ENCODE data around the gene UBA6. TPM values are rescaled to one million over a fixed set of nuclear protein-coding genes. Genes with fewer than 3 reads are reported as not detected.

The UBA6 gene
- total RNA-seq, 1 donor from 2014 or later: 5.1 TPM

DNA sequence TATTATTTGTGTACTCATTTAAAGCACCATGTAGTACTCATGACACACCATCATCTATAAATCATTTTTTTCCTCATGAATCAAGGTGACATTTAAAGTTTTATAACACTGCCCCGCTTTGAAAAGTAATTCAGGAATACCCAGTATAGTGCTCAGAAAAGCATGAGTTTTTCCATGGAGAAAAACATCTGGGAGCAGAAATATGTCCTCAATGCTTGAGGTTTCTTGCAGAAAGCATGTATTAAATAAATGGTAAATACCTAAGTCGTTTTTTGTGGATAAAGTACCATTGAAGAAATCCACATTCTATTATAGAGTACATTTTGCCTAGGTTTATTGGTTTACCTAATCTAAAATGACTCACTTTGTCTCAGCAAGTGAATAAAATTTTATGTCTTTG, 66.2 kb downstream of the UBA6 start:
- TF ChIP-seq, protein P1, sequence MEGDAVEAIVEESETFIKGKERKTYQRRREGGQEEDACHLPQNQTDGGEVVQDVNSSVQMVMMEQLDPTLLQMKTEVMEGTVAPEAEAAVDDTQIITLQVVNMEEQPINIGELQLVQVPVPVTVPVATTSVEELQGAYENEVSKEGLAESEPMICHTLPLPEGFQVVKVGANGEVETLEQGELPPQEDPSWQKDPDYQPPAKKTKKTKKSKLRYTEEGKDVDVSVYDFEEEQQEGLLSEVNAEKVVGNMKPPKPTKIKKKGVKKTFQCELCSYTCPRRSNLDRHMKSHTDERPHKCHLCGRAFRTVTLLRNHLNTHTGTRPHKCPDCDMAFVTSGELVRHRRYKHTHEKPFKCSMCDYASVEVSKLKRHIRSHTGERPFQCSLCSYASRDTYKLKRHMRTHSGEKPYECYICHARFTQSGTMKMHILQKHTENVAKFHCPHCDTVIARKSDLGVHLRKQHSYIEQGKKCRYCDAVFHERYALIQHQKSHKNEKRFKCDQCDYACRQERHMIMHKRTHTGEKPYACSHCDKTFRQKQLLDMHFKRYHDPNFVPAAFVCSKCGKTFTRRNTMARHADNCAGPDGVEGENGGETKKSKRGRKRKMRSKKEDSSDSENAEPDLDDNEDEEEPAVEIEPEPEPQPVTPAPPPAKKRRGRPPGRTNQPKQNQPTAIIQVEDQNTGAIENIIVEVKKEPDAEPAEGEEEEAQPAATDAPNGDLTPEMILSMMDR (IDR thresholded peaks at IDR 0.05): no peak
- H3K36me3 ChIP-seq: peaks cover 24 to 51% of the 10 kb centered on the region in 2 donors

GRCh38 chr4:67632492-67632891, 68.5 kb downstream of the UBA6 start:
- TF ChIP-seq, protein P1 (IDR thresholded peaks at IDR 0.05): no peak
- no peak overlapping the region for H3K4me3 ChIP-seq
- no peaks in the 10 kb centered on the region for H3K27me3 ChIP-seq
- H3K27ac ChIP-seq: no peak overlapping the region
- no peak for DNase-seq (ENCODE audit: low spot score in 2 of 2)
- peaks cover 13 to 53% of the 10 kb centered on the region in 2 donors for H3K36me3 ChIP-seq
- intact Hi-C loops (cut with DNase I): no loop called here
- H3K4me1 ChIP-seq: no peaks in the 10 kb centered on the region
- H3K9me3 ChIP-seq: no peaks in the 10 kb centered on the region

More for the DNA sequence above, 66.2 kb downstream of the UBA6 start:
- no peaks in the 10 kb centered on the region for H3K4me1 ChIP-seq
- no peaks in the 10 kb centered on the region for H3K9me3 ChIP-seq
- no peak overlapping the region for H3K4me3 ChIP-seq
- DNase-seq (ENCODE audit: low spot score in 2 of 2): no peak
- no peak overlapping the region for H3K27ac ChIP-seq
- intact Hi-C loops (cut with DNase I): no loop called here
- H3K27me3 ChIP-seq: no peaks in the 10 kb centered on the region

DNA sequence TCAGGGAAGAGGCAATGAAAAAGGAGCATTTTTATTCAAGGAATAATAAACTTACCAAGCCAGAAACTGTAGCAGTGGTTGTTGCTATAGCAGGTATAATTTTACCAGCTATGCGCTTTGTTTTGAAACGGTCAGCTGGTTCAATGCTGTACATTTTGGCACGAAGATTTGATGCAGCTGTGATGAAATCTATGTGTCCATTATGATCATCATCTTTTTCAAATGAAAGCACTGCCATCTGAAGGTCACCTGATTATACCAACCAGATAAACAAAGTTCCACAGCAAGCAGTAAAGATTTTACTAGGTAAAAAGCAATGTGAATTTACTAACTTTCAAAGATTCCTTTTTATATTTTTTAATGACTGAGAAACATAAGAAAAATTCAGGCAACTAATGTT, 76.0 kb downstream of the UBA6 start:
- H3K27ac ChIP-seq: no peak overlapping the region
- H3K4me3 ChIP-seq: no peak overlapping the region
- intact Hi-C loops (cut with DNase I): no loop called here
- H3K27me3 ChIP-seq: no peaks in the 10 kb centered on the region
- TF ChIP-seq, protein P1 (IDR thresholded peaks at IDR 0.05): no peak
- DNase-seq (ENCODE audit: low spot score in 2 of 2): no peak
- no peaks in the 10 kb centered on the region for H3K4me1 ChIP-seq
- peaks cover 31 to 67% of the 10 kb centered on the region in 2 donors for H3K36me3 ChIP-seq
- H3K9me3 ChIP-seq: no peaks in the 10 kb centered on the region

DNA sequence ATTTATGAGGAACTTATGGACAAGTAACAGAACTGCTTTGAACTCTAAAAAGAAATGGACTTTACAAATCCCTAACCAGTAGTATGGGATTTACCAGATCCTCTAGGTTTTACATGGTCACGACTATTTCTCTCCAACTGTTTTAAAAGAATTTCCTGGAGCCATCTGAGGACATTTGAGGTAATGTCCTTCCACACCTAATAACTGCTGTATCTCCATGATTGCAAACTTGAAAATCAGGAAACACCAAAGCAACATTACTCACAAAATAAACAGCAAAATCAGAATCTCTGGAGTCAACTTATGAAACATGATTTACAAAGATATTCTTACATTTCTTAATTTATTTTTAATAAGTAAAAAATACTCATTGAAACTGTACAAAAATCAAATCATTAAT, 84.5 kb downstream of the UBA6 start:
- H3K36me3 ChIP-seq: peaks cover 20 to 44% of the 10 kb centered on the region in 2 donors

DNA sequence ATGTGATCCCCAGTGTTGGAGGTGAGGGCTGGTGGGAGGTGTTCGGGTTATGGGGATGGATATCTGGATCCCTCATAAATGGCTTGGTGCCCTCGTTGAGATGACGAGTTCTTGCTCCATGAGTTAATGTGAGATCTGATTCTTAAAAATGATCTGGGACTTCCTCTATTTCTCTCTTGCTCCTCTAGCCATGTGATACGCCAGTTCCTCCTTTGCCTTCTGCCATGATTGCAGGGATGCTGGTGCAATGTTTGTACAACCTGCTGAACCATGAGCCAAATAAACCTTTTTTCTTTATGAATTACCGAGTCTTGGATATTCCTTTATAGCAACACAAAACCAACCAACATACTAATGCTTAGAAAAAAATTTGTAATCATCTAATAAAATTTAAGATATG, 85.8 kb downstream of the UBA6 start:
- H3K9me3 ChIP-seq: no peaks in the 10 kb centered on the region
- H3K27me3 ChIP-seq: no peaks in the 10 kb centered on the region
- no peak overlapping the region for H3K4me3 ChIP-seq
- no peaks in the 10 kb centered on the region for H3K4me1 ChIP-seq
- no peak for DNase-seq (ENCODE audit: low spot score in 2 of 2)
- TF ChIP-seq, protein P1 (IDR thresholded peaks at IDR 0.05): no peak
- intact Hi-C loops (cut with DNase I): no loop called here
- peaks cover 10 to 30% of the 10 kb centered on the region in 2 donors for H3K36me3 ChIP-seq
- no peak overlapping the region for H3K27ac ChIP-seq

More for the DNA sequence above, 84.5 kb downstream of the UBA6 start:
- Histone ChIP-seq H3K4me3 (no peak overlapping the region), H3K27me3 (no peaks in the 10 kb centered on the region), H3K4me1 (no peaks in the 10 kb centered on the region), H3K27ac (no peak overlapping the region), H3K9me3 (no peaks in the 10 kb centered on the region)
- no peak for DNase-seq (ENCODE audit: low spot score in 2 of 2)
- TF ChIP-seq, protein P1 (IDR thresholded peaks at IDR 0.05): no peak
- intact Hi-C loops (cut with DNase I): no loop called here

DNA sequence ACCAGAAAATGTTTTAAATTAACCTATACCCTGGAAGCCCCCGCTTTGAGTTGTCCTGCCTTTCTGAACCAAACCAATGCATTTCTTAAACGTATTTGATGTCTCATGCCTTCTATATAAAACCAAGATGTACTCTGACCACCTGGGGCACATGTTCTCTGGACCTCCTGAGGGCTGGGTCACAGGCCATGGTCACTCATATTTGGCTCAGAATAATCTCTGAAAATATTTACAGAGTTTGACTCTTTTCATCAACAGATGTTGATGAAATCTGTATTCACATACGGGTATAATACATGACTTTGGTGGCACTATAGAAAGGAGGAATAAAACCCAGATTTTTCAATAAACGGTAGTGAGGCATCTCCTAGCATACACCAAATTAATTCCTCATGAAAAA, 86.8 kb downstream of the UBA6 start:
- Histone ChIP-seq H3K36me3 (peaks cover 5 to 21% of the 10 kb centered on the region in 2 donors), H3K27me3 (no peaks in the 10 kb centered on the region), H3K27ac (no peak overlapping the region), H3K4me3 (no peak overlapping the region), H3K4me1 (no peaks in the 10 kb centered on the region), H3K9me3 (peaks cover 0 to 5% of the 10 kb centered on the region in 2 donors)
- intact Hi-C loops (cut with DNase I): no loop called here
- no peak for DNase-seq (ENCODE audit: low spot score in 2 of 2)
- TF ChIP-seq, protein P1 (IDR thresholded peaks at IDR 0.05): no peak
